GM18861 (cell line): ENCODE measurements around the gene ZBTB8A.
"Not testable (repeated sequence)": the region's sequence is repeated elsewhere in the genome, so short reads cannot be mapped to it uniquely, and the experiment has no call there.

ENCODE experiments used
- ATAC-seq: cut with Tn5 transposase; IDR thresholded peaks from one replicate; pipeline ENCODE4 v1.9.1; 2021; ENCODE audit not compliant: unreplicated experiment

ZBTB8A gene

DNA sequence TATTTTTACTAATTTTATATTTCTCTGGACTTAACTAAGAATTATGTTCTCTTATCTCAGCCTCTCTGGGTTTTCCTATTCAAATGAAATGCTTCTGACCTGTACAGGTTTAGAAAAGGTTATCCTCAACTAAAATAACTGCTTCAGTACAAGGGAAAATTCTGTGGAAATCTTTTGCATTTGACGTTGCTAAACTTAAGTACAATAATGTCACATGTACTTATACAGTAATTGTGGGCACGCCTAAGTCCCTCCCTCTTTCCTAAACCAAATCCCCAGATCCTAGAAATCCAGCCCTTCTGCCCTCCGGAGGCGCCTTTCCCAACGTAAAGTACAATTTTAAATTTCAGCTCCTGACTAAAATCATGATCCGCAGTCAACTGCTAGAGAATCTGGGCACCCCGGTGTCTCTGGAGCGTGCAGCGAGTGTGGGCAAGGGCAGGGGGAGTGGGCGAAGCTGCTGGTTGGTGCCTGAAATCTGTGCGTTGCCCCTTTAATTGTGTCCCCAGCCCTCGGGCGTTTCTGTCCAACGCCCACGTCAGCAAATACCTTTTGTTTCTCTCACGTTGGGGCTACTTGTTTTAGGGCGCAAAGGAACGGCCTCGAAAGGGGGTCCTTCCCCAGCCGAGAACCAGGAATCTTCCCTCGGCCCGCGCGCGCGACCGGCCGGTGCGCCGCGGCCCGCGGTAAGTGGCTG lies at the start of gene ZBTB8A:
Gene ZBTB8A, plus strand, starts transcription at position 541 of the 697 bp plus-strand sequence. CDS start 53,505 bp downstream, outside the sequence.
- ATAC-seq: no peak

DNA sequence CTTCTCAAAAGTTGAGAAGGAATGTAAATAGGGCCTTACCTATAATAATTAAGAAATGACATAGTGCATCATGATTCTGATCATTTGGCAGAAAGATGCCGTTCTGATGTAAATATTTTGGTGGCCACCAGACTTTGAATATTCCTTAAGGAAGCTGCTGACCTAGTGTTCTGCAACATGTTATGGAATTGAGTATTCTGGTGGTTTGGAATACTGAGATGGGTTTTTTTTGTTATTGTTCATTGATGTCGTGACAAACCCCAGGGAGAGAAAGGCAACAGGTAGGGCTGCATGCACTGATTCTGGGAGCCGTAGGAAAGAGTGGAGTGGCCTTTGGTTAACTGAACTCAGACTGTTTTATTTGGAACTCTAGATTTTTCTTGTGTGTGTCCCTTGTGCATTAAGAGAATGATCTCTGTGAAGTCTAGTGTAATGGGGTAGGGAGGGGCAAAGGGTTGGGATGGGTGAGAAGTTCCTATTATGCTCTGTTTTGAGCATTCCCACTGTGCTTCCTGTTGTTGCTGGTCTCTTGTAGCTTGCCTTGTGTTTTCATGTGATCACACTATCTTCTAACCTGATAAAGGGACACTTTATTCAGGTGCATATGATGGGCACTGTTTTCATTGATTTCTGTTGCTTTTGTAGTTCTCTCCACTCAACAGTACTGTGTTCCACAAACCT lies 49.3 kb upstream of the ZBTB8A start:
- ATAC-seq: no peak

DNA sequence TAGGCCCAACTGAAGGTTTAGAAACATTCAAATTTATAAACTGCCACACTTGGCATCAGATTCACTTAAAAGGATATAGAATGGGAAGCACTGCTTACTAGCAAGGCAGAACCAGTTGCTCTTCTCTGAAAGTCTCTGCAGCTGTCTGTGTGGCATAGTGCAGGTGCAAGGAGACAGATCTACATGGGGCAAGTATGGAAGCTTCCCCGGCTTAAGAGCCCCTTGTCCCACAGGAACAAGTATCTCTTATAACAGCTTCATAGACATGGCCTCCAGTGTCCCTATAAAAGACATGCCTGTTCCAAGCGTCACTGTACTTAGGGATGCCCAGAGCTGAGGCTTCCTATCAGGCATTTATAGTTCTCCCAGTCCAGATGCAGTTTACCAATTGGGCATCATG lies 47.8 kb upstream of the ZBTB8A start:
- ATAC-seq: no peak

DNA sequence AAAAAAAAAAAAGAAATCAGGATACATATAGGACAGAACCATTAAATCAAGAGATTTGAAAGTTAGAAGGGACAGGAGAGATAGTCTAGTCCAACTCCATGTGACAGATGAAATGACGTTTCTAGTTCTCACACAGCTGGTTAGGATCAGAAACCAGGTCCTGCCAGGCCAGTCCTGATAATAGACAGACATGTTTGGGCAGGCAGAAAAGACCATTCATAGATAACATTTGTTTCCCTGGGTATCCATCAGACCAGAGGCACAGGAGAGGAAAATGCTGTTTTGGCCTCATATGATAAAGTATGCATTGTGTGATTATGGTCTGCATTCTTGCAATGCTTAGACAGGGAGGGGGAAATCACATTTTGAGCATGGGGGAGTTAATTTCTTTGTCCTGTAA lies 45.0 kb upstream of the ZBTB8A start:
- ATAC-seq: no peak

DNA sequence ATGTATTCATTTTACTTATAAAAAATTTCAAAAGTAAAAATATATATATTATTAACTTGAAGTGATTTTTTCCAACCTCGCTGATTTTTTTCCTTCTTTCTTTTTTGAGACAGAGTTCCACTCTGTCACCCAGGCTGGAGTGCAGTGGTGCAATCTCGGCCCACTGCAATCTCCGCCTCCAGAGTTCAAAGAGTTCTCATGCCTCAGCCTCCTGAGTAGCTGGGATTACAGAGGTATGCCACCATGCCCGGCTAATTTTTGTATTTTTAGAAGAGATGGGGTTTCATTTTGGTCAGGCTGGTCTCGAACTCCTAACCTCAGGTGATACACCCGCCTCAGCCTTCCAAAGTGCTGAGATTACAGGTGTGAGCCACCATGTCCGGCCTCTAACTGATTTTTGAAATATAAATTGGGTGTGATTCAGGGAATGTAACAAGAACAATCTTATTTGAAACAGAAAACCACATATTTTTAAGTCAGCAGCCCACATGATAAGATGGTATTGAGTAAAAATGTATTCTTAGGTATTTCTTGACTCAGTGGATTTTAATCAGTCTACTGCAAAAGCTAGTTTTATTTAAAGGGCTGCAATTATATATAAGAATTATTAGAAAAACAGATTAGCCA lies 44.4 kb upstream of the ZBTB8A start:
- no peak for ATAC-seq

DNA sequence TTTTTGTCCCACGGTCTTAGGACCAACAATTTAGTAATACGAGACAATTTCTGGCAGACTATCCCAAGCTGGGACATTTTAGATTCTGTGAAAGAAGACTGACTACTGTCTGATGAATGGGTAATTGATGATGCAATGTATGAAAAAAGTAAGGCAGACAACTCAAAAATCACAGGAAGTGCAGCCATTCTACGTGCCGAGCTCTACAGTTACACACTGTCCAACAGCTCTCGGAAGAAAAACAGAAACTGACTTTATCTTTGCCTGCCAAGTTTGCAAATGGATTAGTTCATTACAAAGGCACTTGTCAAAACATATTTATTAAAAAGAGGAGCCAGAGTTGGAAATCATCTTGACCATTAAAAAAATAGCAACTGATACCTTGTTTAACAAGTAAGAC lies 43.1 kb upstream of the ZBTB8A start:
- no peak for ATAC-seq

DNA sequence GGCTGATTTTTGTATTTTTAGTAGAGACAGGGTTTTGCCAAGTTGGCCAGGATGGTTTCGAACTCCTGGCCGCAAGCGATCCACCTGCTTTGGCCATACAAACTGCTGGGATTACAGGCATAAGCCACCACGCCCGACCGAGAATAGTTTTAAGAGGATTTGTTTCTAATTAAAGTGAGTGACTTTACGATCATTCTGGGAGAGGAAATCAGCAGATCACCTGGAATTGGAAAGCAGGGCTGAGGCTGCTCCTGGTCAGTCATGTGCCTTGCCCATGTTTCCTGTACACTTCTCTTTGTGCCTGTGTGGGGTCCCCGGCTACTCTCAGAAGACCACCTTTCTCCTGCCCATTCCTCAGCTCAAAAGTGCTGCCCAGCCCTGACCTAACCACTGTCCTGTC lies 40.5 kb upstream of the ZBTB8A start:
- ATAC-seq: no peak

DNA sequence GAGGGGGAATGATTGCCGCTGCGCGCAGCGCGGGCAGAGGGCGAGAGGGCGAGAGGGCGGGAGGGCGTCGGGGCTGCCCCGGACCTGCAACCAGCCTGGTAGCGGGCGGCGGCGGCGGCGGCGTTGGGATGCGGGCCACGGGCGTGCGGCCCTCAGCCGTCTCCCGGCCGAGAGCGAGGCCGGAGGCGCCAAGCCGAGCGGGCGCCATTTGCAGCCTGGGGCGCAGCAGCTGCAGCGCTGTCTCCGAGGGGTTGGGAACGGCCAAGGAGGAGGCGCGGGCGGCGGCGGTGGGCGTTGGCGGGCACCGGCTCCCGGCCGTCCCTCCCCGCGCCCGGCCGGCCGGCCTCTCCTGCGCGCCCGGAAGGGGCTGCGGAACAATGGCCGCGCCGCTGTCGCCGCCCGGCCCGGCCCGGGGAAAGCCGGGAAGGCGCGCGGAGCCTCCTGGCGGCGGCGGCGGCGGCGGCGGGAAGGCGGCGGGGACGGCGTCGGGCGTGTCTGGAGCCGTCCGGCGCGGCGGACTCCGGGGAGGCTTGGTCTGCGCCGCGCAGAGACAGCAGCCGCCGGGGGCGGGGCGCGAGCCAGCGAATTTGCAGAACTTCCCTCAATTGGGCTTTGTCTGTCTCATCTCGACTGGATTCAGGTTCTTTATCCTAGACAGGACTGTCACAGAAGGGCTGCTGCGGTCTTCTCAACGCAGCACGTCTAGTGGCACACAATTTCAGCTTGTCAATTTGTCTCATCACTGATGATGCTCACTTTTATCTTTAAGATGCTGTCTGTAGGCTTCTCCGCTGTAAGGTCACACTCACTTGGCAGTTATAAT lies 38.6 kb upstream of the ZBTB8A start:
- no peak for ATAC-seq

DNA sequence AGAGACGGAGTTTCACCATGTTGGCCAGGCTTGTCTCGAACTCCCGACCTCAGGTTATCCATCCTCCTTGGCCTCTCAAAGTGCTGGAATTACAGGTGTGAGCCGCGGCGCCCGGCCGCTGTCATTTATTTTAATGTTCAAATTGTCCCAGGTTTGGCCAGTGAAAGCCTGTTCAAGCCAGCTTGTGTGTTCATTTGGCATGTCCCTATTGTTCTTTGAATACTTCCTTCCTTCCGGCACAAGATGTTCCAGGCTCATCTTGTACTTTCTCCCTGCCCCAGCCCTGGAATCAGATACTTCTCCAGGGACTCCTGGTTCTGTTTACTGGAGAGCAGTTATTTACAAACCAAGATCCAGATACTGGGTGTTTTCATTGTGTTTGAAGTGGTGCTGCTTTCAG lies 37.4 kb upstream of the ZBTB8A start:
- ATAC-seq: no peak

DNA sequence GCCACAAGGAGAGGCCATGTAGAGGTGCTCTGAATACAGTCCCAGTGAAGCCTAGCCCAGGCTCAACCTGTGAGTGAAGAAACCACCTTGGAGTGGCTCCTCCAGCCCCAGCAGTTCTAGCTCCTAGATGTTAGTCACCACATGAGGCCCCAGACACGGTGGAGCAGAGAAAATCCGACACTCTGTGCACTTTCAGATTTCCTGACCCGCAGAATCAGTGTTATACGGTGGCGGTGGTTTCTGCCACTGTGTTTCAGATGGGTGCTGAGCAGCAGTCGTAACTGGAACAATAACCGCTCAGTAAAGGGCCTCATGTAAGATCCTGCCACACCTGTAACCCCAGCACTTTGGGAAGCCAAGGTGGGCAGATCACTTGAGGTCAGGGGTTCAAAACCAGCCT lies 36.1 kb upstream of the ZBTB8A start:
- no peak for ATAC-seq

DNA sequence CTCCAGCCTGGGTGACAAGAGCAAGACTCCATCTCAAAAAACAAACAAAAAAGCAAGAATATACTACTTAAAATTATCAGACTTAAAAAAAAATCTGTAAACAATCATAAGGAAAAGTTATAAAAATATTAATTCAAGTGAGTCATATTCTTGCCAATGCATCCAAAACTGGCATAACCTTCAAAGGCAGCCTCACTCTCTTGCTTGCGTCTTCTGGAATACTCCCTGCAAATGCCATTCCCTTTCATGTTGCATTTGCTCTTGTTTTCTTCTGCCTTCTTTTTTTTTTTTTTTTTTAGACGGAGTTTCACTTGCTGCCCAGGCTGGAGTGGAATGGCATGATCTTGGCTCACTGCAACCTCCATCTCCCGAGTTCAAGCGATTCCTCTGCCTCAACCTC lies 32.2 kb upstream of the ZBTB8A start:
- ATAC-seq: no peak

DNA sequence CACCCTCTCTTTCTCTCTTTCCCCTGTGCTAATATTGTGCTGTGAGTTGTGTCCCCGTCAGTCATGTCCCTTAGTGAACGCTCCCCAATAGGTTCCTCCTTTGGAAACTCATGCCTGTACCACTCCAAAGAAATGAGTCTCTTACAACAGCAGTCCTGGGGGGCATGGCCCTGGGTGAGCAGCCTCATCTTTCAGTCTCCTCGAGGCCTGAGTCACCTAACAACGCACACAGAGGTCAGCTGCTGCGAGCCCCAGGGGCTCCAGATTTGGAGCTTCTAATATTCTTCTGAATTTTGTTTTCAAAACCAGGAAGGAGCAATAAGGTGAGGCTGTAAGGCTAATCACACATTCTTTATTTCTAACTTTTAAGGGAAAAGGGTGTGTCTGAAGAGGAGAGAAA lies 30.5 kb upstream of the ZBTB8A start:
- ATAC-seq: no peak

DNA sequence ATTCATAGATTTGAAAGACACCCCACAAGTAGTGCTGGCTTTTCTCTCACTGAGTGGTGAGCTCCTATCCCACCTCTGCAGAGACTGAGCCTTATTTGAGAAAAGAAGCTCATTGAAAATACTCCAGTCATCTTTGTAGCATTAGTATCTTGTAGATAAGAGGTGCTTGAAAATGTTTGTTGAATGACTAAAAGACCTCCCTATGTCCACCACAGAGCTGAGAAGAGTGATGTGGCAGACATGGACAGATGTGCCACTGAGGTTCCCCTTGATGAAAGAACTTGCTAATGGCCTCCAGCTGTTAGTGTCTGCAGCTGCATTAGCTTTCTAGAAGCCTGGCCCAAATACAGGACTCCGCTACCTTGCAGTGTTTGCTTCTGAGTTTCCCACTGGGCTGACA lies 29.3 kb upstream of the ZBTB8A start:
- no peak for ATAC-seq

DNA sequence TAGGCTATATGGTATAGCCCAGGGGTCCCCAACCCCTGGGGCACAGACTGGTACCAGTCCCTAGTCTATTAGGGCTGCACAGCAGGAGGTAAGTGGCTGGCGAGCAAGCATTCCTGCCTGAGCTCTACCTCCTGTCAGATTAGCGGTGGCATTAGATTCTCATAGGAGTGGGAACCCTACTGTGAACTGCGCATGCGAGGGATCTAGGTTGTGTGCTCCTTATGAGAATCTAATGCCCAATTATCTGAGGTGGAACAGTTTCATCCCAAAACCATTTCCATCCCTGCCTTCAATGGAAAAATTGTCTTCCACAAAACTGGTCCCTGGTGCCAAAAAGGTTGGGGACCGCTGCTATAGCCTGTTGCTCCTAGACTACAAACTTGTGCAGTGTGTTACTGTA lies 22.8 kb upstream of the ZBTB8A start:
- no peak for ATAC-seq

DNA sequence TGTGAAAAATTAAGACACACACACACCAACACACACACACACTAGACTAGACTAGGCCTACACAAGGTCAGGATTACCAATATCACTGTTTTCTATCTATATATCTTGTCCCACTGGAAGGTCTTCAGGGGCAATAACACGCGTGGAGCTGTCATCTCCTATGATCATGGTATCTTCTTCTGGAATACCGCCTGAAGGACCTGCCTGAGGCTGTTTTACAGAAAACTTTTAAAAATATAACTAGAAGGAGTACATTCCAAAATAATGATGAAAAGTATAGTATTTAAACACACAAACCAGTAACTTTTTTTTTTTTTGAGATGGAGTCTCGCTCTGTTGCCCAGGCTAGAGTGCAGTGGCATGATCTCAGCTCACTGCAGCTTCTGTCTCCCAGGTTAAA lies 20.3 kb upstream of the ZBTB8A start:
- no peak for ATAC-seq

DNA sequence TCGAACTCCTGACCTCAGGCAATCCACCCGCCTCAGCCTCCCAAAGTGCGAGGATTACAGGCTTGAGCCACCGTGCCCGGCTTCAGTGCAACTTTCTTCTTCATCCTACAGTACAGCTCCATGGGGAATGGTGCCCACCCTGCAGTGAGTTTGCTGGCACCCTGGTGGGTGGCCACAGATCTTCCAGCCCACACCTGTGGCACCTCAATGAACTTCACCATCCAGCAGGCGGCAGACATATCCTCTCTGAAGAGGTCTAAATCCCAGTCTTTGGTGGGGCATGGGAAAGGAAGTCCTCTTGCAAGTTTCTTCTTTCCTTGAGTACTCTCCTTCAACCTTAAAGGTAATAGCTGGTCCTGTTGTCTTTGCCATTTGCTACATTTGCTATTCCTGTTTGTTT lies 18.1 kb upstream of the ZBTB8A start:
- no peak for ATAC-seq

DNA sequence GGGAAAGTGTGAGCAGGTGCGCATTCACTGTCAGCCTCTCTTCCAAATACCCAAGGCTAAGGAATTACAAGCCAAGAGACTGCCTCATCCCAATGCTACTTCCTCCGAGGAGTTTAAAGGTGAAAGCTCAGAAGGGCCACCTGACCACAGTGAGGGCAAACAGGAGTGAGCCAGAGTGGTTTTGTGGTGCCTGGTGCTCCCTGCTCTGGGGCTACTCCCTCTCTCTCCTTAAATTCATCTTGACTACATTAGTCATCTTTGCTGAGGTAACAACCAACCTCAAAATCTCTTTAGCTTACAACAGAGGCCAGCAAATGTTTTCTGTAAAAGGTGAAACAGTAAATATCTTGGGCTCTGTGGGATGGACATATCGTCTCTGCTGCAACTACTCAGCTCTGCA lies 14.2 kb upstream of the ZBTB8A start:
- no peak for ATAC-seq

DNA sequence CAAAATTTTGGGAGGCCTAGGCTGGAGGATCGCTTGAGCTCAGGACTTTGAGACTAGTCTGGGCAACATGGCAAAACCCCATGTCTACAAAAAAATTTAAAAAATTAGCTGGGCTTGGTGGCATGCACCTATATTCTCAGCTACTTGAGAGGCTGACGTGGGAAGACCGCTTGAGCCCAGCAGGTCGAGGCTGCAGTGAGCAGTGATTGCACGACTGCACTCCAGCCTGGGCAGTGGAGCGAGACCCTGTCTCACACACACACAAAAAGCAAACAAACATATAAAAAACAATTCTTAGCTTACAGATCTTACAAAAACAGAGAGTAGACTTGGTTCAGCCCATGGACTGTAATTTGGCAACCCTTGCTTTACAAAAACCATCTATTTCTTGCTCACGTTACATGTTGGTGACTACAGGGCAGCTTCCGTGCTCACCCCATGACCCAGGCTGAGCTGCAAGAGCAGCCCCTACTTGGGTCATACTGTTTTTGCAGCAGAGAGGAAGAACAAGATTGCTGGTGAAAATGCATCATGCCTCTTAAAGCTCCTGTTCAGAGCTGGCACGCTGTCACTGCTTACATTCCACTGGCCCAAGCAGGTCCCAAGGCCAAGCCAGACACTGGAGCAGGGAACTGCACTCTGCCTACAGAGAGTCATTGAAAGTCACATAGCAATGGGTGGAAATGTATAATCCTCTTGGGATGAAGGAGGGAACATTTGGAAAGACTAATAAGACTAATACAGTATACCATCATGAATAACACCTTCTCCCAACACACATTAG lies 13.4 kb upstream of the ZBTB8A start:
- no peak for ATAC-seq

DNA sequence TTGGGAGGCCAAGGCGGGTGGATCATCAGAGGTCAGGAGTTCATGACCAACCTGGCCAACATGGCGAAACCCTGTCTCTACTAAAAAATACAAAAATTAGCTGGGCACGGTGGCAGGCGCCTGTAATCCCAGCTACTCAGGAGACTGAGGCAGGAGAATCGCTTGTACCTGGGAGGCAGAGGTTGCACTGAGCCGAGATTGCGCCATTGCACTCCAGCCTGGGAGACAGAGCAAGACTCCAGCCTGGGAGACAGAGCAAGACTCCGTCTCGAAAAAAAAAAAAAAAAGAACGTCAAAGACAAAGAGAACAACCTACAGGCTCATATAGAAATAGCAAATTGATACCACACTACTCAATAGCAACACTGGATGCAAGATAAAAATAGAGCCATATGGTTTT lies 10.7 kb upstream of the ZBTB8A start:
- ATAC-seq: not testable (repeated sequence)

DNA sequence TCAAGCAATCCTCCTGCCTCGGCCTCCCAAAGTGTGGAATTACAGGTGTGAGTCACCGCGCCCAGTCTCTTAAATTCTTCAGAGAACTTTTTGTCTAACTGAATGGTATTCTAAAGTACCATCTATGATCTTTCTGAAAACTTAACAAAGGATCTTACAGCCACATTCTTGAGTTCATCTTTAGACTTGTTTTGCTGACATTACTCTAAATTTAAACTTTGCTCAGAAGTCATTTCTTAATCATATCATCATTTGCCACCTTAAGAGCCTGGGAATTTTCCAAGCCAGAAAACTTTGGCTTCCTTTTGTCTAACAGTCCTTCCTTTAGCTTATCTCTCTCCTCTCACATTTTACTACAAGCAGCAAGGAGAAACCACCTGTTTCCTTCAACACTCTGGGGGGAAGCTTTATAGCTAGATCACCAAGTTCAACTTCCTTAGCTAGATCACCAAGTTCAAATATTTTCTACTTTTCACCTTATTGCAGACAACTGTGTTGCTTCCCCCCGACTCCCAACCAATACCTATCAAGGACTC lies 5.4 kb upstream of the ZBTB8A start:
- no peak for ATAC-seq

DNA sequence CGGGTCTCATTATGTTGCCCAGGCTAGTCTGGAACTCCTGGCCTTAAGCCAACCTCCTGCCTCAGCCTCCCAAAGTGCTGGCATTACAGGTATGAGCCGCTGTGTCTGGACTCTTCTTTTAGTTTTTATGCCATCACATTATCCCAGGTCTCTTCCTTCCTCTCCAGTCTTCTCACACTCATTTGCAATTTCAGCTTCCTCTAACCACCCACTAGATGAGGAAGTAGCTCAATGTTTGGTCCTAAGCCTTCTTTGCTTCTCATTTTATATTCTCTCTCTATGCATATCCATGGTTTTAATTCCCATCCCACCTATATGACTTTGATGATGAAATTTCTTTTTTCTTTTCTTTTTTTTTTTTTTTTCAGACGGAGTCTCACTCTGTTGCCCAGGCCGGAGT lies 3.1 kb upstream of the ZBTB8A start:
- no peak for ATAC-seq
